ENCODE measurements around the gene MAP7.
"Not testable (repeated sequence)": the region's sequence is repeated elsewhere in the genome, so short reads cannot be mapped to it uniquely, and the experiment has no call there.

MAP7 gene

GRCh38 chr6:136503303-136504029 lies 46.8 kb downstream of the MAP7 start:
- no peak for DNase-seq (ENCODE audit: low read depth)

- no peak for DNase-seq (ENCODE audit: low read depth)
Measured at GRCh38 chr6:136502786-136503185, 47.4 kb downstream of the MAP7 start.

DNA sequence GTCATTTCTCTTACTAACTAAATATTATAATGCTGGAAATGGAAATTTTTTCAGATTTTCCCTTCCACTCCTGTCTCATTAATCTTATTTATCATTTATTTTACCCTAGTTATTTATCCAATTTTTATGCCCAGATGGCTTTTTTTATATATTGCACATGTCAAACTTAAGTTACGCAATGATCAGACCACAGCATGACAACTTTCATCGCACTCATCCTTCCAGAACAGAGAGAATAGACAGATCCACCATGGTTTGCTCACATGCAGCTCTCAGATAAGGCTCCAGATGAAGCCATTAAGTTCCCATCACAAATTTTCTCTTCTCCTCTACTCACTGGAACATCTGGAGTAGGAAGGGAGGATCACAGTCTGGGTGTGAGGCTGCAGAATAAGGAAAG lies 48.7 kb downstream of the MAP7 start:
- no peak for DNase-seq (ENCODE audit: low read depth)

- no peak for DNase-seq (ENCODE audit: low read depth)
Measured at GRCh38 chr6:136501096-136501495, 49.1 kb downstream of the MAP7 start.

DNA sequence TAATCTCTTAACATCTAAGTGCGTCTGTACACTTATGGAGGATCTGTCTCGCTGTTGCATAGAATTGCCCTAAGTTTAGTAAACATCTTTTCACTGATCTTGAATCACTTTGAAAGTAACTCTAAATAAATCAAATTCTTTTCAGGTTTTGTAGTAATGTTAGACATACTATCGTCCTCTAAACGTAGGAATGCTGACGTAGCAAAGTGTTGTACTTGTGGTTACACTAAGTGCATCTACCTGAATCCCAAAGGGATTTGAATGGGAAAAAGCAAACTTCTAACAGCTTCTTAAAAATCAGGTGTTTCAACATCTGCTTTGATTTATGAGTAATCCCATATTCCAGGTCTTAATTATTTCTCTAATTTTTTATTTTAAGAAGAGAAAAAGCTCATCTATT lies 49.8 kb downstream of the MAP7 start:
- DNase-seq (ENCODE audit: low read depth): no peak

GRCh38 chr6:136499370-136499769 lies 50.9 kb downstream of the MAP7 start:
- no peak for DNase-seq (ENCODE audit: low read depth)

GRCh38 chr6:136496449-136496848 lies 53.8 kb downstream of the MAP7 start:
- DNase-seq (ENCODE audit: low read depth): not testable (repeated sequence)

- no peak for DNase-seq (ENCODE audit: low read depth)
Measured at GRCh38 chr6:136494710-136495109, 55.5 kb downstream of the MAP7 start.

- DNase-seq (ENCODE audit: low read depth): no peak
Measured at GRCh38 chr6:136494059-136494458, 56.2 kb downstream of the MAP7 start.

DNA sequence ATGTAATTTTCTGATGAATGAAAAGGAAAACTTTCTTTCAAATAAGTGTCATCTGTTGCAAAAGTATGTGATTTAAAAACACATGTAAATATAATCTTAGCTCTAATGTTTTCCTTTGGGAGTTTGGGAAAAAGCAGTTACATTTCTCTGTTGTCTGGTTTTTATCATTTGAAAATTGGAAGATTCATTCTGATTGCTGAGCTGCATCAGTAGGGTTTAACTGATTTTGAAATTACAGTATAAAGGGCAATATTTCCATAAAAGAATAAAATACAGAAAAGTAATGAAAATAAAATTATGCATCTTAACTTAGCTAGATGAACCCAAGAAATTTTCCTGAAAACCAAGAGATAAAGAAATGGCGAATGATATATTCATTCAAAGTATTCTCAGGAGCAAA lies 57.8 kb downstream of the MAP7 start:
- no peak for DNase-seq (ENCODE audit: low read depth)

DNA sequence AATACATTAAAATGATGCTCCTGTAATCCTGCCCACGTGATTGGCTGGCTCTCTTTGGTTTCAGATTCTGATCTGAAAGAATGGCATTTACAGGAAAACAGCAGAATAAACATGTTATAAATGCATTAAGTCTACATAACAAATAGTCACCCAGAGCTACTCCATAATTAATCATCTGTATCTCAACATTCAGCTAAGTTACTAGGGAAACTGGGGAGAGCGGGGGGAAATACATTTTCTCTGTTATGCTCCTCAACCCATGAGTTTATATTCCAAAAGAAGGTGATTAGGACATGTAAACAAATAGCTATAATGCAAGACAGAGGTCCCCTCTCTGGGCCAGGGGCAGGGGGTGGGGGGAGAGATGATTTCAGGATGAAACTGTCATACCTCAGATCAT lies 58.5 kb downstream of the MAP7 start:
- no peak for DNase-seq (ENCODE audit: low read depth)

- no peak for DNase-seq (ENCODE audit: low read depth)
Measured at GRCh38 chr6:136491251-136491650, 59.0 kb downstream of the MAP7 start.

GRCh38 chr6:136489689-136490033 lies 60.6 kb downstream of the MAP7 start:
- not testable (repeated sequence) for DNase-seq (ENCODE audit: low read depth)

GRCh38 chr6:136487759-136488425 lies 62.3 kb downstream of the MAP7 start:
- DNase-seq (ENCODE audit: low read depth): no peak

DNA sequence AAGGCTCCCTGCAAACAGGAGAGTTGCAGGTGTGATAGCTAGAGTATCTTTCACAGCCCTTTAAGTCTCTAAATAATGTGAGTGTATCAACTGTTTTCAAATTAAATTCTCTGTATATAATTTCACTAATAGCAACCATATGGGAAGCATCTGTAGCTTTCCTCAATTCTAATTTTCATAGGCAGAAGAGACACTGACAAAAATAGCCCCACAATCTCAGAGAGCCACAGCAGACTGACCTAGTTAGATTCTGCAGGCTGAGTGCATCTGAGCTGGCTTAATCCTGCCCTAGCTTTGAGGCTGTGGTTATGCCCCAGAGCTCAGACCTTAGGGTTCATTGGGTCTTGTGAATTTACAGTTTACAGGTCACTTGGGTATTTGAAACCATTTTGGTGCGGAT lies 63.9 kb downstream of the MAP7 start:
- DNase-seq (ENCODE audit: low read depth): no peak

GRCh38 chr6:136483906-136484305 lies 66.3 kb downstream of the MAP7 start:
- no peak for DNase-seq (ENCODE audit: low read depth)

DNA sequence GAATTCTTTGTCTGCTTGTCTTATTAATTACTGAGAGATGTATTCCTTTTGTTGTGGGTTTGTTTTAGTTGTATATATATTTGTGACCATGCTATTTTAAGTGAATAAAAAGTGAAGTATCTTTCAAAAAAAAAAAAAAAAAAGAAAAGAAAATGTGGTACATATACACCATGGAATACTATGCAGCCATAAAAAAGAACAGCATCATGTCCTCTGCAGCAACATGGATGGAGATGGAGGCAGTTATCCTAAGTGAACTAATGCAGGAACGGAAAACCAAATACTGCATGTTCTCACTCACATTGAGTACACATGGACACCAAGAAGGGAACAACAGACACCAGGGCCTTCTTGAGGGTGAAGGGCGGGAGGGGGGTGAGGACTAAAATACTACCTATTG lies 67.2 kb downstream of the MAP7 start:
- not testable (repeated sequence) for DNase-seq (ENCODE audit: low read depth)

- no peak for DNase-seq (ENCODE audit: low read depth)
Measured at GRCh38 chr6:136477548-136477947, 72.7 kb downstream of the MAP7 start.

DNA sequence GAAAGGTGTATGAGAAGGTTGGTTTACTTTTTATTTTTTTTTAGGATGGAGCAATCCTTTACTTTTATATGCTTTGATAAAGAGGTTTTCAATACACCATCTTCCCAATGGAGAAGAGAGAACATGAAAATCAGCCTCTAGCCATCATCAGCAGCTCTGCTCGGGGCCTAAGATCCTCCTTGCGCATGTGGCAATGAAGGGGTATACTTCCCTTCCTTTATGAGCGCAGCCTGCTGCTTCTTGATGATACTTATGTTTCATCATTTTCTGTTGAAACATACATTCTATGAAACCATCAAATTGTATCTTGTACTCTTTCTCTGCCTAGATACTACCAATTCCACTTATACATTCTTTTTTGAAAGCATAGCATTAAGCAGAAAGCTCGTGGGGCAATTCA lies 74.5 kb downstream of the MAP7 start:
- no peak for DNase-seq (ENCODE audit: low read depth)

DNA sequence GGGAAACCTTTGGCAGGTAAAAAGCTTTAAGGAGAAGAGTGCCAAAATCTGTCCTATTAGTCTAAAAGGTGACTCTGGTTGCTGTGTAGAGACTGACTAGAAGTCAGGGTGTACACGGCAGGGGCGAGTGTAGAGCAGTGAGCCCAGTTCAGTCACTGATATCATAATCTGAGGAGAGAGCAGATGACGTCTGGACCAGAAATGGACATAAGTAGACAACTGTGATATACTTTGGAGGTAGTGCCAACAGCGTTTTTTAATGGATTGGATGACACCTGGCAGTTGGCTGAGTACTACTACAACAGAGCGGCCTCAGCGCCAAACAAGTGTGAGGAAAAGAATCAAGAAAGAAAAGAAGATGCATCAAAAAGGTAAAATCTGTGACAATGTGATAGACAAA lies 76.0 kb downstream of the MAP7 start:
- no peak for DNase-seq (ENCODE audit: low read depth)

- no peak for DNase-seq (ENCODE audit: low read depth)
Measured at GRCh38 chr6:136471922-136472321, 78.3 kb downstream of the MAP7 start.

- DNase-seq (ENCODE audit: low read depth): no peak
Measured at GRCh38 chr6:136471372-136471771, 78.8 kb downstream of the MAP7 start.

DNA sequence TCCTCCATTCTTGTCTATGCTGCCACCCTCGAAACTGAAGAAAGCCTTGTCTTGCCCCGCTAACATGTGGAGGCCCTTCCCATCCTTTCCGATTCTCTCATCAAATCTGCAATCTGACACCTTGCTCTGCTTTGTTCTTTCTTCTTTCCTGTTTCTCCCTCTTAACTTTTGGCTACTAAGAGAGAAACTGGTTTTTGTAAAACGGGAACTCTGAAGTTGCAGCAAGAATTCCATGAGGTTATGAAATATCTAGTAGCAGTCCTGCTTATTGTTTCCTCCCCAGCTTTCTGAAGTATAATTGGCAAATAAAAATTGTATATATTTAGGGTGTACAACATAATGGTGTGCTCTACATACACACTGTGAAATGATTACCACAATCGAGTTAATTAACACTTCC lies 80.2 kb downstream of the MAP7 start:
- DNase-seq (ENCODE audit: low read depth): no peak

DNA sequence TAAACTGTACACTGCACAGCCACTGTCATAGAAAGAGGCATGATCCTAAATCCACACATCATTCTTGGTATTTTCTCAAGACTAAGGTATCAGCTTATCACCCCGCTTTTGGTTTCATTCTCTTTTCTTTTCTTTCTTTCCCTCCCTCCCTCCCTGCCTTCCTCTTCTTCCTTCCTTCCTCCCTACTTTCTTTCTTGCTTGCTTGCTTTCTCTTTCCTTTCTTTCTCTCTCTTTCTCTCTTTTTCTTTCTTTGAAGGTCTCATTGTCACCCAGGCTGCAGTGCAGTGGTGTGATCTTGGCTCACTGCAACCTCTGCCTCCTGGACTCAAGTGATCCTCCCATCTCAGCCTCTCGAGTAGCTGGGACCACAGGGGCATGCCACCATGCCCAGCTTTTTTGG lies 81.1 kb downstream of the MAP7 start:
- DNase-seq (ENCODE audit: low read depth): no peak
